D341Med (cell line): ENCODE results near the gene VEZT.
"Not testable (repeated sequence)": the region's sequence is repeated elsewhere in the genome, so short reads cannot be mapped to it uniquely, and the experiment has no call there.

Experiments
- DNase-seq: peaks from one replicate; pipeline ENCODE4 v3.0.0; 2012; ENCODE audit warnings: low spot score

VEZT gene

GRCh38 chr12:95217377-95218149 lies at the start of gene VEZT, which contains the start of gene FGD6:
Gene VEZT (plus strand): TSS chr12:95217807. CDS start chr12:95217851, 44 bp downstream.
Gene FGD6 (minus strand): TSS chr12:95217467. CDS start chr12:95217240, 227 bp downstream.
- peak; percentile 96 for DNase-seq

GRCh38 chr12:95168746-95169145 lies 48.9 kb upstream of the VEZT start:
- DNase-seq: no peak

- DNase-seq: no peak
Measured at GRCh38 chr12:95169368-95169767, 48.2 kb upstream of the VEZT start.

- DNase-seq: no peak
Measured at GRCh38 chr12:95173392-95174251, 44.0 kb upstream of the VEZT start.

- no peak for DNase-seq
Measured at GRCh38 chr12:95177201-95177768, 40.3 kb upstream of the VEZT start.

GRCh38 chr12:95178136-95178535 lies 39.5 kb upstream of the VEZT start:
- DNase-seq: no peak

GRCh38 chr12:95179011-95179410 lies 38.6 kb upstream of the VEZT start:
- DNase-seq: no peak

- no peak for DNase-seq
Measured at GRCh38 chr12:95181103-95181502, 36.5 kb upstream of the VEZT start.

GRCh38 chr12:95182868-95183415 lies 34.7 kb upstream of the VEZT start:
- DNase-seq: no peak

GRCh38 chr12:95184121-95184520 lies 33.5 kb upstream of the VEZT start:
- DNase-seq: no peak

GRCh38 chr12:95185072-95185471 lies 32.5 kb upstream of the VEZT start:
- no peak for DNase-seq

GRCh38 chr12:95185854-95186253 lies 31.8 kb upstream of the VEZT start:
- DNase-seq: no peak

- no peak for DNase-seq
Measured at GRCh38 chr12:95187865-95188415, 29.7 kb upstream of the VEZT start.

GRCh38 chr12:95191060-95191696 lies 26.4 kb upstream of the VEZT start:
- DNase-seq: no peak

- no peak for DNase-seq
Measured at GRCh38 chr12:95192271-95192670, 25.3 kb upstream of the VEZT start.

- no peak for DNase-seq
Measured at GRCh38 chr12:95193139-95193538, 24.5 kb upstream of the VEZT start.

- DNase-seq: no peak
Measured at GRCh38 chr12:95195122-95195521, 22.5 kb upstream of the VEZT start.

GRCh38 chr12:95196875-95197569 lies 20.6 kb upstream of the VEZT start:
- not testable (repeated sequence) for DNase-seq

GRCh38 chr12:95197636-95198035 lies 20.0 kb upstream of the VEZT start:
- no peak for DNase-seq

GRCh38 chr12:95198914-95199313 lies 18.7 kb upstream of the VEZT start:
- DNase-seq: no peak
